Measurements from ENCODE around the gene EXTL2. TPM values are rescaled to one million over a fixed set of nuclear protein-coding genes. Genes with fewer than 3 reads are reported as not detected.

The EXTL2 gene
- total and polyA plus RNA-seq, 10 of the 15 experiments (the other 5 are each of a cell fraction or from before 2014, with no cell fraction given) = 10.2 to 51.1 (median 16.2) TPM

GRCh38 chr1:100860397-100860991, 34.1 kb downstream of the EXTL2 start:
- Histone ChIP-seq H3K27me3 (replicated peaks in 1 of 2; ENCODE audit: control insufficient read depth in 2 of 2, insufficient read depth in 2 of 2, low read length in 1 of 2) (peaks cover 0 to 5% of the 10 kb centered on the region in 2 experiments; a peak in 1 of 4 replicates), H3K79me2 (ENCODE audit: control insufficient read depth, insufficient read depth, low read length) (no peaks in the 10 kb centered on the region), H4K20me1 (ENCODE audit: control insufficient read depth, insufficient read depth) (no peaks in the 10 kb centered on the region), H2AFZ (ENCODE audit: control insufficient read depth, low read depth, low read length) (no peak overlapping the region), H3K36me3 (ENCODE audit: control insufficient read depth in 2 of 2, insufficient read depth in 2 of 2, low read length in 1 of 2) (no peaks in the 10 kb centered on the region), H3K4me3 (no peak overlapping the region), H3K27ac (ENCODE audit: control insufficient read depth, insufficient read depth) (no peak overlapping the region), H3K9ac (ENCODE audit: control insufficient read depth, insufficient read depth, low read length) (no peak overlapping the region), H3K4me2 (ENCODE audit: control insufficient read depth, insufficient read depth) (no peak overlapping the region), H3K4me1 (ENCODE audit: control insufficient read depth, insufficient read depth, low read length) (no peaks in the 10 kb centered on the region), H3K9me3 (replicated peaks; ENCODE audit: control insufficient read depth, insufficient read depth, low read length) (no peaks in the 10 kb centered on the region)
- WGBS (ENCODE audit: insufficient coverage, insufficient replicate concordance, low lambda C conversion rate, missing lambda C conversion rate) = 47% methylated on average over 3 of the region's 3 CpGs
- POLR2A ChIA-PET = no interaction called here
- intact Hi-C loops (cut with micrococcal nuclease; ENCODE audit: unreplicated experiment) (no loop called here), in situ Hi-C loops (cut with MboI) (loop anchor here (10.0 to 25.0 kb wide), 2 partner anchors 586 to 1673 kb away; no protein-coding TSS in a partner anchor)
- SMC1A ChIA-PET (ENCODE audit: uncharacterized antibody, unreplicated experiment) = no interaction called here
- BruUV-seq (replicated peaks) = no TSS peak
- FAIRE-seq = no peak
- TF ChIP-seq, protein P1, sequence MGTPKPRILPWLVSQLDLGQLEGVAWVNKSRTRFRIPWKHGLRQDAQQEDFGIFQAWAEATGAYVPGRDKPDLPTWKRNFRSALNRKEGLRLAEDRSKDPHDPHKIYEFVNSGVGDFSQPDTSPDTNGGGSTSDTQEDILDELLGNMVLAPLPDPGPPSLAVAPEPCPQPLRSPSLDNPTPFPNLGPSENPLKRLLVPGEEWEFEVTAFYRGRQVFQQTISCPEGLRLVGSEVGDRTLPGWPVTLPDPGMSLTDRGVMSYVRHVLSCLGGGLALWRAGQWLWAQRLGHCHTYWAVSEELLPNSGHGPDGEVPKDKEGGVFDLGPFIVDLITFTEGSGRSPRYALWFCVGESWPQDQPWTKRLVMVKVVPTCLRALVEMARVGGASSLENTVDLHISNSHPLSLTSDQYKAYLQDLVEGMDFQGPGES (IDR thresholded peaks at IDR 0.05) = no peak
- TF ChIP-seq TBL1XR1 (IDR thresholded peaks at IDR 0.05; ENCODE audit: low read depth, low read length) (no peak), DPF2 (IDR thresholded peaks at IDR 0.05) (no peak), MYB (IDR thresholded peaks at IDR 0.05; ENCODE audit: borderline replicate concordance, low read depth, low read length) (no peak), CBFB (IDR thresholded peaks at IDR 0.05; ENCODE audit: low read depth) (no peak), ZSCAN29 (IDR thresholded peaks at IDR 0.05) (no peak), SUPT20H (IDR thresholded peaks at IDR 0.05; ENCODE audit: borderline replicate concordance, control insufficient read depth, low read depth, low read length) (no peak), ZNF24 (IDR thresholded peaks at IDR 0.05) (no peak), PAX8 (IDR thresholded peaks at IDR 0.05) (no peak), PBX3 (IDR thresholded peaks at IDR 0.05; ENCODE audit: insufficient replicate concordance, low read depth, low read length) (no peak), ZNF217 (IDR thresholded peaks at IDR 0.05) (no peak), EGR1 (IDR thresholded peaks at IDR 0.05; ENCODE audit: borderline replicate concordance in 1 of 2, low read depth in 2 of 2, low read length in 2 of 2) (no peak), YBX1 (IDR thresholded peaks at IDR 0.05) (no peak), NFXL1 (IDR thresholded peaks at IDR 0.05; ENCODE audit: borderline replicate concordance) (no peak), MYC (IDR thresholded peaks at IDR 0.05; ENCODE audit: insufficient read depth, insufficient read length, insufficient replicate concordance, low read length, severe bottlenecking) (no peak), EED (IDR thresholded peaks at IDR 0.05; ENCODE audit: low read depth) (no peak), ZZZ3 (IDR thresholded peaks at IDR 0.05; ENCODE audit: control insufficient read depth, insufficient read length, low read depth) (no peak), NFYB (IDR thresholded peaks at IDR 0.05; ENCODE audit: insufficient read depth, low read depth, low read length) (no peak), FOXM1 (IDR thresholded peaks at IDR 0.05; ENCODE audit: low read depth, low read length) (no peak)
- TF ChIP-seq, protein P2, sequence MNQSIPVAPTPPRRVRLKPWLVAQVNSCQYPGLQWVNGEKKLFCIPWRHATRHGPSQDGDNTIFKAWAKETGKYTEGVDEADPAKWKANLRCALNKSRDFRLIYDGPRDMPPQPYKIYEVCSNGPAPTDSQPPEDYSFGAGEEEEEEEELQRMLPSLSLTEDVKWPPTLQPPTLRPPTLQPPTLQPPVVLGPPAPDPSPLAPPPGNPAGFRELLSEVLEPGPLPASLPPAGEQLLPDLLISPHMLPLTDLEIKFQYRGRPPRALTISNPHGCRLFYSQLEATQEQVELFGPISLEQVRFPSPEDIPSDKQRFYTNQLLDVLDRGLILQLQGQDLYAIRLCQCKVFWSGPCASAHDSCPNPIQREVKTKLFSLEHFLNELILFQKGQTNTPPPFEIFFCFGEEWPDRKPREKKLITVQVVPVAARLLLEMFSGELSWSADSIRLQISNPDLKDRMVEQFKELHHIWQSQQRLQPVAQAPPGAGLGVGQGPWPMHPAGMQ (IDR thresholded peaks at IDR 0.05; ENCODE audit: borderline replicate concordance) = no peak
- no peak for ATAC-seq
- no peak for DNase-seq (ENCODE audit: low read depth, low spot score)
- RAD21 ChIA-PET (ENCODE audit: unreplicated experiment) = interaction anchor here (1.5 kb wide), 1 partner anchor 397 kb away, joined by 3 read pairs; no protein-coding TSS in a partner anchor
- CTCF ChIA-PET = no interaction called here
